Parathyroid adenoma (tissue), 2 donors: ENCODE data around the gene ZEB2.

Source experiments
- H2AFZ ChIP-seq: fragments of 300-600 bp; sonication (generic); one replicate; pipeline ENCODE4 v1.7.0; 2017; ENCODE audit warnings: antibody characterized with exemption, mild to moderate bottlenecking
- H3K27ac ChIP-seq: fragments of 300-600 bp; sonication (generic); one replicate; pipeline ENCODE4 v1.7.0; 2017
- H3K27me3 ChIP-seq: fragments of 300-600 bp; sonication (generic); one replicate; pipeline ENCODE4 v1.7.0; 2017; ENCODE audit warnings: low read length; ENCODE audit not compliant: control insufficient read depth, insufficient read depth
- H3K36me3 ChIP-seq: fragments of 300-600 bp; sonication (generic); one replicate; pipeline ENCODE4 v1.7.0; 2017; ENCODE audit warnings: low read length; ENCODE audit not compliant: control insufficient read depth, insufficient read depth
- H3K4me1 ChIP-seq: fragments of 300-600 bp; sonication (generic); one replicate; pipeline ENCODE4 v1.7.0; 2017; ENCODE audit warnings: control low read depth
- H3K4me2 ChIP-seq: fragments of 300-600 bp; sonication (generic); one replicate; pipeline ENCODE4 v1.7.0; 2017; ENCODE audit warnings: low read length
- H3K4me3 ChIP-seq: fragments of 300-600 bp; sonication (generic); one replicate; pipeline ENCODE4 v1.7.0; 2017; ENCODE audit warnings: low read depth, low read length
- H3K79me2 ChIP-seq: fragments of 300-600 bp; sonication (generic); one replicate; pipeline ENCODE4 v1.7.0; 2017; ENCODE audit warnings: control low read depth
- H3K9ac ChIP-seq: fragments of 300-600 bp; sonication (generic); one replicate; pipeline ENCODE4 v1.7.0; 2017; ENCODE audit warnings: mild to moderate bottlenecking
- H3K9me3 ChIP-seq: fragments of 300-600 bp; sonication (generic); one replicate; pipeline ENCODE4 v1.7.0; 2017; ENCODE audit warnings: low read length; ENCODE audit not compliant: control insufficient read depth
- CTCF ChIP-seq: fragments of 300-600 bp; sonication (generic); IDR thresholded peaks from one replicate; pipeline ENCODE4 v1.7.0; 2017; ENCODE audit warnings: antibody characterized with exemption, mild to moderate bottlenecking
- donor health status: primary hyperparathyroidism.

Gene ZEB2

GRCh38 chr2:144501118-144501517 lies 18.8 kb downstream of the ZEB2 start:
- no peaks in the 10 kb centered on the region for H3K36me3 ChIP-seq

GRCh38 chr2:144500563-144500962 lies 19.4 kb downstream of the ZEB2 start:
- Histone ChIP-seq H3K27ac (no peak overlapping the region), H3K4me3 (no peak overlapping the region), H3K27me3 (no peaks in the 10 kb centered on the region), H3K36me3 (no peaks in the 10 kb centered on the region), H2AFZ (no peak overlapping the region), H3K4me2 (no peak overlapping the region), H3K9ac (no peak overlapping the region), H3K9me3 (no peaks in the 10 kb centered on the region), H3K79me2 (no peaks in the 10 kb centered on the region), H3K4me1 (no peaks in the 10 kb centered on the region)
- TF ChIP-seq CTCF: no peak

More at GRCh38 chr2:144501118-144501517, 18.8 kb downstream of the ZEB2 start:
- Histone ChIP-seq H3K27ac (no peak overlapping the region), H3K9me3 (no peaks in the 10 kb centered on the region), H3K27me3 (no peaks in the 10 kb centered on the region), H3K79me2 (no peaks in the 10 kb centered on the region), H3K4me3 (no peak overlapping the region), H3K9ac (no peak overlapping the region), H3K4me2 (no peak overlapping the region), H3K4me1 (no peaks in the 10 kb centered on the region), H2AFZ (no peak overlapping the region)
- TF ChIP-seq CTCF: no peak

GRCh38 chr2:144498277-144498676 lies 21.6 kb downstream of the ZEB2 start:
- Histone ChIP-seq H3K4me2 (no peak overlapping the region), H3K36me3 (no peaks in the 10 kb centered on the region), H3K27ac (no peak overlapping the region)

GRCh38 chr2:144496977-144497598 lies 22.8 kb downstream of the ZEB2 start:
- Histone ChIP-seq H3K9me3 (no peaks in the 10 kb centered on the region), H3K36me3 (no peaks in the 10 kb centered on the region), H3K27me3 (no peaks in the 10 kb centered on the region), H3K4me3 (no peak overlapping the region), H2AFZ (no peak overlapping the region), H3K4me1 (no peaks in the 10 kb centered on the region), H3K9ac (no peak overlapping the region), H3K79me2 (no peaks in the 10 kb centered on the region), H3K4me2 (no peak overlapping the region), H3K27ac (no peak overlapping the region)
- no peak for TF ChIP-seq CTCF

More at GRCh38 chr2:144498277-144498676, 21.6 kb downstream of the ZEB2 start:
- H3K27me3 ChIP-seq: no peaks in the 10 kb centered on the region
- no peak overlapping the region for H3K9ac ChIP-seq
- TF ChIP-seq CTCF: no peak
- H2AFZ ChIP-seq: no peak overlapping the region
- no peaks in the 10 kb centered on the region for H3K9me3 ChIP-seq
- no peak overlapping the region for H3K4me3 ChIP-seq
- no peaks in the 10 kb centered on the region for H3K4me1 ChIP-seq
- H3K79me2 ChIP-seq: no peaks in the 10 kb centered on the region
